HepG2 (cell line): ENCODE results near the gene ZNF281. TPM values are rescaled to one million over a fixed set of nuclear protein-coding genes. Genes with fewer than 3 reads are reported as not detected.

Experiments used
- ATAC-seq: fragments of 200-7000 bp; cut with Tn5 transposase; 3 replicates; pipeline ENCODE4 v1.9.1; 2020; ENCODE audit warnings: mild to moderate bottlenecking, moderate library complexity
- BruUV-seq: library from RNA; stranded (reverse); fragments of 400-500 nt; replicated peaks from 2 replicates; lab custom pipeline; 2021; lab: Mats Ljungman, UMichigan
- CTCF ChIA-PET: fragments of 300-600 bp; formaldehyde crosslinking; extraction: SDS; loops from one replicate; lab custom pipeline; 2021; ENCODE audit warnings: low total read pairs, inconsistent platforms, low intra/inter-chr PET ratio; lab: Yijun Ruan, JAX
- POLR2A ChIA-PET: fragments of 350-600 bp; sonication (Branson Sonifier 250); formaldehyde crosslinking; loops from one replicate; lab custom pipeline; 2020; ENCODE audit warnings: antibody characterized with exemption, inconsistent platforms; lab: Yijun Ruan, JAX
- DNase-seq: peaks from one replicate; pipeline ENCODE4 v3.0.0-alpha.2; 2015; ENCODE audit warnings: low spot score
- FAIRE-seq: peaks from 3 replicates; lab custom pipeline; 2011; peaks lifted over from hg19 to GRCh38; lab: Jason Lieb, UNC
- H2AFZ ChIP-seq: one replicate; pipeline ENCODE4 v1.6.1; 2011; ENCODE audit warnings: low read length, inconsistent platforms
- H3K27ac ChIP-seq: fragments of 300-600 bp; 3 replicates; pipeline ENCODE4 v1.8.0; 2011; ENCODE audit warnings: mixed run types, mild to moderate bottlenecking, mixed read lengths, low read length, inconsistent platforms; ENCODE audit not compliant: insufficient read depth; ENCODE audit errors: extremely low read length
- H3K27me3 ChIP-seq, 2 experiments: fragments of 200-600 bp in 1 of 2; 2 replicates in 1 of 2; 3 replicates in 1 of 2; pipeline versions ENCODE4 v1.6.0 to v1.8.0; 2011; ENCODE audit warnings: low read length in 2 of 2, mild to moderate bottlenecking in 2 of 2, moderate library complexity in 2 of 2, inconsistent platforms in 1 of 2; ENCODE audit not compliant: insufficient read depth in 2 of 2, control insufficient read depth in 1 of 2
- H3K36me3 ChIP-seq, 2 experiments: fragments of 200-600 bp in 1 of 2; replicated peaks in 1 of 2; 2 replicates in 1 of 2; 3 replicates in 1 of 2; pipeline versions ENCODE4 v1.5.1 to v1.8.0; 2011; ENCODE audit warnings: low read length in 2 of 2, inconsistent platforms in 1 of 2; ENCODE audit not compliant: insufficient read depth in 2 of 2, control insufficient read depth in 1 of 2
- H3K4me1 ChIP-seq: 2 replicates; pipeline ENCODE4 v1.5.1; 2012; ENCODE audit warnings: low read length, inconsistent platforms; ENCODE audit not compliant: insufficient read depth
- H3K4me2 ChIP-seq: 2 replicates; pipeline ENCODE4 v1.6.0; 2011; ENCODE audit warnings: low read depth, low read length, inconsistent platforms
- H3K4me3 ChIP-seq, 3 experiments: fragments of 200-600 bp in 1 of 3; sonication (generic), shearing (Covaris generic) in 1 of 3; replicated peaks in 1 of 3; 2 replicates each; pipeline ENCODE4 v1.5.1; 2011 to 2016; ENCODE audit warnings: low read length in 3 of 3, inconsistent platforms in 2 of 3, low read depth in 2 of 3, mild to moderate bottlenecking in 2 of 3, control low read depth in 1 of 3, mixed read lengths in 1 of 3; ENCODE audit not compliant: insufficient read depth in 1 of 3
- H3K79me2 ChIP-seq: one replicate; pipeline ENCODE4 v1.6.1; 2011; ENCODE audit warnings: low read length, inconsistent platforms; ENCODE audit not compliant: insufficient read depth
- H3K9ac ChIP-seq: 2 replicates; pipeline ENCODE4 v1.6.0; 2011; ENCODE audit warnings: mild to moderate bottlenecking, low read depth, low read length, inconsistent platforms; ENCODE audit not compliant: insufficient read depth
- H3K9me3 ChIP-seq: 2 replicates; pipeline ENCODE4 v1.5.1; 2012; ENCODE audit warnings: mild to moderate bottlenecking, low read length
- H4K20me1 ChIP-seq: 2 replicates; pipeline ENCODE4 v1.6.0; 2011; ENCODE audit warnings: inconsistent platforms, mild to moderate bottlenecking, low read length, moderate library complexity; ENCODE audit not compliant: insufficient read depth
- ZNF367 ChIP-seq: sonication (generic); formaldehyde crosslinking; IDR thresholded peaks from 2 replicates; pipeline ENCODE4 v1.4.0; 2020; ENCODE audit warnings: missing genetic modification reagents, borderline replicate concordance
- ZNF614 ChIP-seq: IDR thresholded peaks from 2 replicates; pipeline ENCODE4 v1.6.1; 2018; ENCODE audit warnings: missing biosample characterization, missing genetic modification reagents, inconsistent platforms, borderline replicate concordance
- ZNF839 ChIP-seq: sonication (generic); formaldehyde crosslinking; IDR thresholded peaks from 2 replicates; pipeline ENCODE4 v1.4.0; 2020; ENCODE audit warnings: missing genetic modification reagents, mild to moderate bottlenecking, borderline replicate concordance
- WGBS: methylation state at CpG from one replicate; pipeline ENCODE4 v1.1.6; 2017; ENCODE audit warnings: low lambda C conversion rate; 5-methylcytosine and 5-hydroxymethylcytosine counted together
- in situ Hi-C: cut with HindIII; loops from 2 replicates; pipeline ENCODE4 v1.10.0; 2017; ENCODE audit warnings: low pct_unique_long_range_greater_than_20kb; ENCODE audit not compliant: extremely low pct_ligation_motif_present
- intact Hi-C: fragments of 100-400 bp; cut with micrococcal nuclease; formaldehyde crosslinking; loops from one replicate; pipeline ENCODE4 v1.10.0; 2022; ENCODE audit not compliant: unreplicated experiment
- polyA plus RNA-seq, 8 experiments: library from polyadenylated mRNA; depleted of rRNA in 3 of 8; stranded (reverse) in 7 of 8; unstranded in 1 of 8; fragments of >200 nt; fragmentation: Illumina TruSeq in 4 of 8; extraction: Trizol in 4 of 8; gene quantifications; 2 replicates each; pipeline versions ENCODE4 v1.2.1 to v1.2.3, GENCODE V29; 2011 to 2016; ENCODE audit warnings: low read depth in 4 of 8, missing spikeins in 1 of 8, mixed read lengths in 1 of 8; ENCODE audit not compliant: insufficient read depth in 1 of 8
- total RNA-seq, 5 experiments: library from RNA; depleted of rRNA; stranded (reverse); fragments of >200 nt; fragmentation: Illumina TruSeq; extraction: Trizol; gene quantifications; 2 replicates each; pipeline ENCODE4 v1.2.3, GENCODE V29; 2016; ENCODE audit warnings: low read depth in 1 of 5
- TF ChIP-seq, protein P1 (sequence below): sonication (generic); formaldehyde crosslinking; IDR thresholded peaks from 2 replicates; pipeline ENCODE4 v1.8.1; 2023; ENCODE audit warnings: missing genetic modification reagents, inconsistent platforms, borderline replicate concordance
- TF ChIP-seq, protein P2 (sequence below): IDR thresholded peaks from 2 replicates; pipeline ENCODE4 v1.6.1; 2012; ENCODE audit warnings: low read depth, low read length, improper control_type of control experiment
- TF ChIP-seq, protein P3 (sequence below): sonication (generic); formaldehyde crosslinking; IDR thresholded peaks from 2 replicates; pipeline ENCODE4 v1.9.0; 2021; ENCODE audit warnings: missing genetic modification reagents, borderline replicate concordance

Gene ZNF281
- total and polyA plus RNA-seq, 2 of the 13 experiments (the other 11 are each of a cell fraction or from before 2014, with no cell fraction given), result 7.7 to 20.6 TPM

DNA sequence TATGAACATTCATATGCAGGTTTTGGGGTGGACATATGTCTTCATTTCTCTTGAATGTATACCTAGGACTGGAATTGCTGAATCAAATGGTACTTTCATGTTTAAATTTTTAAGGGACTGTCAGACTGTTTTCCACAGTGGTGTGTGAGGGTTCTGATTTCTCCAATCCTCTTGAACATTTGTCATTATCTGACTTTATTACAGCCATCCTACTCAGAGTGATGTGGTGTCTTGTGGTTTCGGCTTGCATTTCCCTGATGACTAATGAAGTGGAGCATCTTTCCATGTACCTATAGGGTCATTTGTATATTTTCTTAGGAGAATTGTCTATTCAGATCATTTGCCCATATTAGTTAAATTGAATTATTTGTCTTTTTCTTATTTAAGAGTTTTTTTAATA is 35.4 kb upstream of the ZNF281 start (continued):
- TF ChIP-seq, protein P1, sequence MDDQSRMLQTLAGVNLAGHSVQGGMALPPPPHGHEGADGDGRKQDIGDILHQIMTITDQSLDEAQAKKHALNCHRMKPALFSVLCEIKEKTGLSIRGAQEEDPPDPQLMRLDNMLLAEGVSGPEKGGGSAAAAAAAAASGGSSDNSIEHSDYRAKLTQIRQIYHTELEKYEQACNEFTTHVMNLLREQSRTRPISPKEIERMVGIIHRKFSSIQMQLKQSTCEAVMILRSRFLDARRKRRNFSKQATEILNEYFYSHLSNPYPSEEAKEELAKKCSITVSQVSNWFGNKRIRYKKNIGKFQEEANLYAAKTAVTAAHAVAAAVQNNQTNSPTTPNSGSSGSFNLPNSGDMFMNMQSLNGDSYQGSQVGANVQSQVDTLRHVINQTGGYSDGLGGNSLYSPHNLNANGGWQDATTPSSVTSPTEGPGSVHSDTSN (CRISPR knock-in tag), result no peak
- no peak for TF ChIP-seq ZNF367 (CRISPR knock-in tag)

DNA sequence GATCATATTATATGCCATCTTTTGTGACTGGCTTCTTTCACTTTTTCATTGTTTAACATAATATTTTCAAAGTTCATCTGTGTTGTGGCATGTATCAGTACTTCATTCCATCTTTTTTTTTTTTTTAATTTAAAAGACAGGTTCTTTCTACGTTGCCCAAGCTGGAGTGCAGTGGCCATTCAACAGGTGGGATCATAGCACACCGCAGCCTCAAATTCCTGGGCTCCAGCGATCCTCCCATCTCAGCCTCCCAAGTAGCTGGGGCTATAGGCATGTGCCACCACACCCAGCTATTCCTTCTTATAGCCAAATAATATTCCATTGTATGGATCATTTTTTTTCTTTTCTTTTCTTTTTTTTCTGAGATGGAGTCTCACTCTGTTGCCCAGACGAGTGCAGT is 34.6 kb upstream of the ZNF281 start:
- H3K9ac ChIP-seq, result no peak overlapping the region
- ATAC-seq, result no peak
- TF ChIP-seq, protein P2, sequence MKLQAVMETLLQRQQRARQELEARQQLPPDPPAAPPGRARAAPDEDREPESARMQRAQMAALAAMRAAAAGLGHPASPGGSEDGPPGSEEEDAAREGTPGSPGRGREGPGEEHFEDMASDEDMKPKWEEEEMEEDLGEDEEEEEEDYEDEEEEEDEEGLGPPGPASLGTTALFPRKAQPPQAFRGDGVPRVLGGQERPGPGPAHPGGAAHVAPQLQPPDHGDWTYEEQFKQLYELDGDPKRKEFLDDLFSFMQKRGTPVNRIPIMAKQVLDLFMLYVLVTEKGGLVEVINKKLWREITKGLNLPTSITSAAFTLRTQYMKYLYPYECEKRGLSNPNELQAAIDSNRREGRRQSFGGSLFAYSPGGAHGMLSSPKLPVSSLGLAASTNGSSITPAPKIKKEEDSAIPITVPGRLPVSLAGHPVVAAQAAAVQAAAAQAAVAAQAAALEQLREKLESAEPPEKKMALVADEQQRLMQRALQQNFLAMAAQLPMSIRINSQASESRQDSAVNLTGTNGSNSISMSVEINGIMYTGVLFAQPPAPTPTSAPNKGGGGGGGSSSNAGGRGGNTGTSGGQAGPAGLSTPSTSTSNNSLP, result no peak
- TF ChIP-seq ZNF839 (CRISPR knock-in tag) (no peak), ZNF614 (no peak)
- TF ChIP-seq, protein P3, sequence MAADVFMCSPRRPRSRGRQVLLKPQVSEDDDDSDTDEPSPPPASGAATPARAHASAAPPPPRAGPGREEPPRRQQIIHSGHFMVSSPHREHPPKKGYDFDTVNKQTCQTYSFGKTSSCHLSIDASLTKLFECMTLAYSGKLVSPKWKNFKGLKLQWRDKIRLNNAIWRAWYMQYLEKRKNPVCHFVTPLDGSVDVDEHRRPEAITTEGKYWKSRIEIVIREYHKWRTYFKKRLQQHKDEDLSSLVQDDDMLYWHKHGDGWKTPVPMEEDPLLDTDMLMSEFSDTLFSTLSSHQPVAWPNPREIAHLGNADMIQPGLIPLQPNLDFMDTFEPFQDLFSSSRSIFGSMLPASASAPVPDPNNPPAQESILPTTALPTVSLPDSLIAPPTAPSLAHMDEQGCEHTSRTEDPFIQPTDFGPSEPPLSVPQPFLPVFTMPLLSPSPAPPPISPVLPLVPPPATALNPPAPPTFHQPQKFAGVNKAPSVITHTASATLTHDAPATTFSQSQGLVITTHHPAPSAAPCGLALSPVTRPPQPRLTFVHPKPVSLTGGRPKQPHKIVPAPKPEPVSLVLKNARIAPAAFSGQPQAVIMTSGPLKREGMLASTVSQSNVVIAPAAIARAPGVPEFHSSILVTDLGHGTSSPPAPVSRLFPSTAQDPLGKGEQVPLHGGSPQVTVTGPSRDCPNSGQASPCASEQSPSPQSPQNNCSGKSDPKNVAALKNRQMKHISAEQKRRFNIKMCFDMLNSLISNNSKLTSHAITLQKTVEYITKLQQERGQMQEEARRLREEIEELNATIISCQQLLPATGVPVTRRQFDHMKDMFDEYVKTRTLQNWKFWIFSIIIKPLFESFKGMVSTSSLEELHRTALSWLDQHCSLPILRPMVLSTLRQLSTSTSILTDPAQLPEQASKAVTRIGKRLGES, result no peak
- TF ChIP-seq, all 625 proteins: peak for 0
- 52% methylated on average over 4 of the region's 4 CpGs for WGBS
- no peaks in the 10 kb centered on the region for H3K27me3 ChIP-seq
- ChIA-PET CTCF (no interaction called here), POLR2A (no interaction called here)
- in situ Hi-C loops (no loop called here), intact Hi-C loops (no loop called here)
- H4K20me1 ChIP-seq, result no peaks in the 10 kb centered on the region
- no peak overlapping the region for H2AFZ ChIP-seq
- H3K4me2 ChIP-seq, result no peak overlapping the region
- H3K4me1 ChIP-seq, result no peaks in the 10 kb centered on the region
- FAIRE-seq (no peak), DNase-seq (no peak)
- no peaks in the 10 kb centered on the region for H3K79me2 ChIP-seq
- H3K4me3 ChIP-seq, result no peak overlapping the region
- BruUV-seq, result no TSS peak
- H3K27ac ChIP-seq, result no peak overlapping the region
- H3K9me3 ChIP-seq, result no peaks in the 10 kb centered on the region
- H3K36me3 ChIP-seq, result no peaks in the 10 kb centered on the region
